Prostate gland (tissue), 2 donors: ENCODE measurements around the gene GNL1. TPM values are rescaled to one million over a fixed set of nuclear protein-coding genes. Genes with fewer than 3 reads are reported as not detected.

Experiments used
- DNase-seq: peaks from one replicate; pipeline ENCODE4 v3.0.0-alpha.2; 2019; ENCODE audit warnings: low spot score
- H3K27ac ChIP-seq, 2 donors: fragments of 200-600 bp; sonication (generic); 2 replicates each; pipeline ENCODE4 v1.5.1; 2017 to 2019
- H3K27me3 ChIP-seq: fragments of 200-600 bp; sonication (generic); replicated peaks from 2 replicates; pipeline ENCODE4 v1.5.1; 2019; ENCODE audit not compliant: insufficient read depth
- H3K36me3 ChIP-seq, 2 donors: fragments of 200-600 bp; sonication (generic); 1 replicate in 1 of 2; 2 replicates in 1 of 2; pipeline versions ENCODE4 v1.5.1 to v1.8.1; 2017 to 2019
- H3K4me1 ChIP-seq: fragments of 200-600 bp; sonication (generic); replicated peaks from 2 replicates; pipeline ENCODE4 v1.5.1; 2019
- H3K4me3 ChIP-seq, 2 donors: fragments of 200-600 bp; sonication (generic); 2 replicates each; pipeline ENCODE4 v1.5.1; 2017 to 2019
- H3K9me3 ChIP-seq: fragments of 200-600 bp; sonication (generic); 2 replicates; pipeline ENCODE4 v1.5.1; 2017
- CTCF ChIP-seq, 4 experiments: fragments of 200-600 bp in 2 of 4; fragments of 450-650 bp in 2 of 4; sonication (generic) in 2 of 4; IDR thresholded peaks; 1 replicate in 3 of 4; 2 replicates in 1 of 4; pipeline ENCODE4 v1.5.1; 2016 to 2019; ENCODE audit warnings: antibody characterized with exemption in 4 of 4, mild to moderate bottlenecking in 2 of 4, moderate library complexity in 2 of 4
- POLR2A ChIP-seq: fragments of 450-650 bp; IDR thresholded peaks from one replicate; pipeline ENCODE4 v1.6.1; 2016; ENCODE audit warnings: antibody characterized with exemption, mild to moderate bottlenecking
- POLR2AphosphoS5 ChIP-seq: sonication (generic); formaldehyde crosslinking; IDR thresholded peaks from one replicate; pipeline ENCODE4 v1.6.1; 2017; ENCODE audit warnings: antibody characterized with exemption
- WGBS: methylation state at CpG from one replicate; pipeline ENCODE4 v1.1.5; 2018; 5-methylcytosine and 5-hydroxymethylcytosine counted together
- intact Hi-C: fragments of 100-400 bp; cut with DNase I; formaldehyde crosslinking; loops from one replicate; pipeline ENCODE4 v1.14.2; 2022
- total RNA-seq, 2 donors: library from RNA; depleted of rRNA; stranded (reverse); fragments of >200 nt; gene quantifications; one replicate each; pipeline ENCODE4 v1.1.0, GENCODE V29; 2016

GNL1 gene
- total RNA-seq, 2 donors from 2014 or later: 38.3 to 56.4 TPM

- no peak overlapping the region for H3K27ac ChIP-seq
- no peak overlapping the region for H3K4me3 ChIP-seq
Observed at GRCh38 chr6:30573113-30573512, 16.8 kb upstream of the GNL1 start.

DNA sequence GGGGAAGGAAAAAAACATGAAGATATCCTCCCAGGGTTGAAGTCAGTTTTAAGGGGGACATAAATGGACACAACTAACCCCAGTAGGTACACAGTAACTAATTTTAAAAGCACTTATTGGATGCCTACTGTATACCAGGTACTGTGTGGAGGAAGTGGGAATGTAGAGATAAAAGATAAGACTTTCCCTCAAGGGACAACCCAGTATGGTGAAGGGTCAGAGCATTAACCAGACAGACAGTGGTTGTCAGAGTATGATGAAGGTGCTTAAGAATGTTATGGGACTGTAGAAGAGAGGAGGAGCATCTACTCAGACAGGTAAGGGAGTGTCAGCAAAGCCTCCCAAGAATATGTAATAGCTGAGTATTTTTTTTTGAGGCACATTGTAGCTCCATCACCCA lies 15.9 kb upstream of the GNL1 start:
- Histone ChIP-seq H3K4me1 (peaks cover 6% of the 10 kb centered on the region), H3K9me3 (no peaks in the 10 kb centered on the region), H3K27me3 (no peaks in the 10 kb centered on the region), H3K27ac (peak overlapping the region; percentile 88 to 90), H3K36me3 (no peaks in the 10 kb centered on the region), H3K4me3 (peak overlapping the region; percentile 57 to 61)
- TF ChIP-seq POLR2AphosphoS5 (no peak), POLR2A (no peak), CTCF (IDR thresholded peaks at IDR 0.05) (no peak)
- intact Hi-C loops: no loop called here
- no peak for DNase-seq

More at GRCh38 chr6:30573113-30573512, 16.8 kb upstream of the GNL1 start:
- intact Hi-C loops: no loop called here
- TF ChIP-seq CTCF (IDR thresholded peaks at IDR 0.05) (no peak), POLR2AphosphoS5 (no peak), POLR2A (no peak)
- H3K9me3 ChIP-seq: no peaks in the 10 kb centered on the region
- H3K4me1 ChIP-seq: peaks cover 6% of the 10 kb centered on the region
- peaks cover 0 to 4% of the 10 kb centered on the region in 2 donors for H3K36me3 ChIP-seq
- no peak for DNase-seq
- no peaks in the 10 kb centered on the region for H3K27me3 ChIP-seq
- WGBS: 61% methylated on average over 4 of the region's 4 CpGs

DNA sequence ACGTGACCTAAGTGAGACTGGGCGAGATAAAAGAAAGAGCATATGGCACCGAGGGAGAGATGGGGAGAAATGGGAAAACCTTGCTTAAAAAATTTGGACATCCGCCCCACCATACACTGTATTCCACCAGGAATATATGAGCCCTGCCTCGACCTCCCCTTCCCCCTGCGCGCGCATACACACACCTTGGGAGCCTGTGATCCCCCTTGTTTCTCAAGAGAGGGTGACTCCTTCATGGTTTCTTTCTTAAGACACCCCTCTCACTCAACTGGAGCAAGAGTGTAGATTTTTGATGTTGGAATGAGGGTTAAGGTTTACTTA lies 15.4 kb upstream of the GNL1 start:
- no peaks in the 10 kb centered on the region for H3K9me3 ChIP-seq
- no peak for TF ChIP-seq POLR2AphosphoS5
- TF ChIP-seq POLR2A: no peak
- no peak for TF ChIP-seq CTCF (IDR thresholded peaks at IDR 0.05)
- intact Hi-C loops: no loop called here
- peak overlapping the region; percentile 57 to 61 for H3K4me3 ChIP-seq
- H3K27me3 ChIP-seq: no peaks in the 10 kb centered on the region
- peak overlapping the region; percentile 88 to 90 for H3K27ac ChIP-seq
- no peak for DNase-seq
- H3K4me1 ChIP-seq: peaks cover 6% of the 10 kb centered on the region
- under 1% methylated on average over 8 of the region's 8 CpGs for WGBS
- H3K36me3 ChIP-seq: no peaks in the 10 kb centered on the region

- Histone ChIP-seq H3K27ac (peak within 1 kb of the TSS; percentile 88 to 90), H3K36me3 (no peaks in the 10 kb centered on the region), H3K4me1 (peaks cover 6% of the 10 kb centered on the region), H3K4me3 (peak within 1 kb of the TSS; percentile 57 to 61), H3K27me3 (no peaks in the 10 kb centered on the region), H3K9me3 (no peaks in the 10 kb centered on the region)
- peak; percentile 99 for DNase-seq
- peak; percentile 98 for TF ChIP-seq POLR2AphosphoS5
- TF ChIP-seq CTCF (IDR thresholded peaks at IDR 0.05): peak in 2 of 4 experiments; percentile 2 to 13
- TF ChIP-seq POLR2A: peak; percentile 88
- intact Hi-C loops: no loop called here
- WGBS: under 1% methylated on average over 50 of the region's 59 CpGs
Observed at GRCh38 chr6:30571075-30571761, 14.9 kb upstream of the GNL1 start, which contains the start of gene ABCF1. TSS of gene ABCF1 (plus strand) at chr6:30571442. CDS start at chr6:30571488, 46 bp downstream.

- no peak for DNase-seq
- no peaks in the 10 kb centered on the region for H3K36me3 ChIP-seq
- H3K4me3 ChIP-seq: peak overlapping the region; percentile 57 to 61
- WGBS: under 1% methylated on average over 18 of the region's 18 CpGs
- H3K9me3 ChIP-seq: no peaks in the 10 kb centered on the region
- intact Hi-C loops: no loop called here
- H3K27ac ChIP-seq: peak overlapping the region; percentile 88 to 90
- no peaks in the 10 kb centered on the region for H3K27me3 ChIP-seq
- no peak for TF ChIP-seq CTCF (IDR thresholded peaks at IDR 0.05)
- no peak for TF ChIP-seq POLR2AphosphoS5
- peaks cover 6% of the 10 kb centered on the region for H3K4me1 ChIP-seq
Observed at GRCh38 chr6:30570740-30571074, 14.4 kb upstream of the GNL1 start.
